IPS-18c (cell line): ENCODE data around the gene RBP5.
A peak's percentile ranks its signal among the peaks of the same experiment; 100 is the strongest.
"Not testable (repeated sequence)": the region's sequence is repeated elsewhere in the genome, so short reads cannot be mapped to it uniquely, and the experiment has no call there.

ENCODE experiments used
- H3K4me3 ChIP-seq: 2 replicates; pipeline ENCODE4 v1.7.0; 2013; ENCODE audit warnings: low read depth, mild to moderate bottlenecking, low read length, moderate library complexity; ENCODE audit not compliant: insufficient read depth
- H3K9me3 ChIP-seq: one replicate; pipeline ENCODE4 v1.6.1; 2013; ENCODE audit warnings: mild to moderate bottlenecking, low read length, moderate library complexity; ENCODE audit not compliant: control insufficient read depth, insufficient read depth

The RBP5 gene

DNA sequence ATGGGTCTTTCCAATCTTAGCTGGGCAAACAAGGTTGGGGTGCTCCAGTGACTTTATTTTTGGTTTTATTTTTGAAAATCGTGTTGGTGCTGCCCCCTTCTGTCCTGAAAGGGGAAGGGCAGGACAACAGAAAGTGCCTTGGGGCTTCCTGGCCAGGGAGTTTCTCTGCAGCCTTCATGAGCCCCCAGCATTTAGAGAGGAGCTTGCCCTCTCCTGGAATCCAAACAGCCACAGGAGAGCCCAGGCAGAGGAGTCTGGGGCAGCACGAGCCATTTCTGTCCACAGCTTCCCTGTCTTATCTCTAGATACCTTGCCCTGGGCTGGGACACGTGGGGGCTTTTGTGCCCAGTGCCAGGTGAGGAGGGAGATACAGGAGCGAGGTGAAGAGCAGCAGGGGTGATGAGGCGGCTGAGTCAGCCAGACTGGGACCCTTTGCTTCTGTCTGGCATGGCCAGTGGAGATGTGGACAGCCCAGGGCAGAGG is 15.3 kb downstream of the RBP5 start:
- Histone ChIP-seq H3K9me3 (no peaks in the 10 kb centered on the region), H3K4me3 (no peak overlapping the region)

DNA sequence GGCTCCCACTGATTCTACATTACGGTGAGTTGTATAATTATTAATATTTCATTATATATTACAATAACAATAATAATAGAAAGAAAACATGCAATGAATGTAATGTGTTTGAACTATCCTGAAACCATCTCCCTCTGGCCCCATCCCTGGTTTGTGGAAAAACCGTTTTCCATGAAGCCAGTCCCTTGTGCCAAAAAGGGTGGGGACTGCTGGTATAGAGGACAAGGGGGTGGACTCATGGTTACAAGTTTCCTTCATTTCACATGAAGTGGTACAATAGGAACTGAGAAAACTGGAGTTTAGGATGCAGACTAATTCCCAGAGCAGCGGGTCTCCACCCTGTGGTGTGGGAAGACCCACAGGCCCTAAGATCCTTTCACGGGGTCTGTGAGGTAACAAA is 16.6 kb downstream of the RBP5 start:
- Histone ChIP-seq H3K9me3 (no peaks in the 10 kb centered on the region), H3K4me3 (no peak overlapping the region)

DNA sequence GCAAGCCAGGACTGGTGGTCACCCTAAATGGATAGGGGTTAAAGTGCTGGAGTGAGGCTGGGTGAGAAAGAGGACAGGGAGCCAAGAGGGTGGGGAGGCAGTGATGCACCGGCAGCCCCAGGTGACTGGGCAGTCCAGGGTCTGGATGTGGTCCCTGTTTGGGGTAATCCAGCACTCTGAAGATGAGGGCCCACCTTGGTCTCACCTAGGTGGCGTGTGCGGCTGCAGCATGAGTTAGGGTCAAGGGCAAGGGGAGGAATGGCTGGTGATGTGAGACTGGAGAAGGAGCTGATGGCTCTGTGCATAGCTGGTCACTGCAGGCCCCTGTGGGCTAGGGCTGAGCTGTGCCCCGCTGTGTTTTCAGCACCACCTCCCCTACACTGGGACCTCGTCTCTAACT is 18.0 kb downstream of the RBP5 start:
- Histone ChIP-seq H3K9me3 (no peaks in the 10 kb centered on the region), H3K4me3 (no peak overlapping the region; the same call in 1 of the 2 replicates)

DNA sequence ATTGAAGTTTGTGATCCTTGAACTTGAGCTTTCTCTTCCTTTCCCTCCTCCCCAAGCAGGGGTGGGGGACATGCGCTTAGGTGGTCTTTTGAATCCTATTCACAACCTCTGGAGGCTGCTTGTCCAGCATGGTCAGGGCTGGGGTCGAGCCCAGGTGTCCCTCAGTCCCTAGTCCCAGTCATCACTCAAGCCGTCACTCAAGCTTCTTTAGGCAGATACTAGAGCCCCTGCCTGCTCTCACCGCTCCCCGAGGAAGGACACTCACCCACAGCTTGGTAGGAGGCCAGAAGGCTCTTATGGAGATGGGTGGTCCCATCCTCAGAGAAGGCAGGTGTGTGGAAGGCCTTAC is 19.1 kb downstream of the RBP5 start:
- Histone ChIP-seq H3K4me3 (peak overlapping the region; percentile 15), H3K9me3 (no peaks in the 10 kb centered on the region)

DNA sequence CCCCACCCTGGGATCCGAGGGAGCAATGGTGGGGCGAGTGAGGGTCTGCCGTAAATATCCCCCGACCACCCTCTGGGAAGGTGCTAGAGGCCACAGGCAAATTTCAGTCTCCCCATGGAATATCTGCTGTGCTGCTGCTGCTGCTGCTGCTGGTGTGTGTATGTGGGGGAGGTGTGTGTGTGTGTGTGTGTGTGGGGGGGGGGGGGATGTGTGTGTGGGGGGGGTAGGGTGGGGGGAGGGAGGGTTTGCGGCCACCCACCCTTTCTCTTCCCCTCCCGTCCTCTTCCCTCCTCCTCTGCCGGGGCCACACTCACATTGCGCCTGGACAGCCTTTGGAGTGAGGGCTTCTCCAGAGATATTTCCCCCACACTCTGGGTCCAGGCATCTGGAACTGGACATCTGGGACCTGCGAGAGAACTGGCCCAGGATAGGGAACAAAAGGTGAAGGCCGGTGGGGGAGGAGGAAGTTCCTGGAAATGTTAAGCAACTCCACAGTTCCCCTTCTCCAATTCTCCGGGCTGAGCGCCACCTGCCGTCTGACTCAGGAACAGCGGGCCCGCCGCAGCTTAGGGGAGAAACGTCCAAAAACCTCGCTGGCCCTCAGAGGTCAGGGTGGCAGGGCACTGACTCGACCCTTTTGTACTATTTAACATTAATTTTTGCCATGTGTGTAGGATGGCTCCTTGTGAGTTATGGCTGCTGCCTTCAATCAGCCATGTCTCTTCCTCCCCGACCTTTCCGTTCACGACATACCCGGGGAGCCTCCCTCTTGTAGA is 19.7 kb downstream of the RBP5 start, which contains the start of gene C1RL:
Gene C1RL, minus strand, starts transcription at position 419 of the 776 bp plus-strand sequence. Its CDS starts 34 bp downstream, at position 385.
- Histone ChIP-seq H3K4me3 (peak within 1 kb of the TSS; percentile 64), H3K9me3 (no peaks in the 10 kb centered on the region)

DNA sequence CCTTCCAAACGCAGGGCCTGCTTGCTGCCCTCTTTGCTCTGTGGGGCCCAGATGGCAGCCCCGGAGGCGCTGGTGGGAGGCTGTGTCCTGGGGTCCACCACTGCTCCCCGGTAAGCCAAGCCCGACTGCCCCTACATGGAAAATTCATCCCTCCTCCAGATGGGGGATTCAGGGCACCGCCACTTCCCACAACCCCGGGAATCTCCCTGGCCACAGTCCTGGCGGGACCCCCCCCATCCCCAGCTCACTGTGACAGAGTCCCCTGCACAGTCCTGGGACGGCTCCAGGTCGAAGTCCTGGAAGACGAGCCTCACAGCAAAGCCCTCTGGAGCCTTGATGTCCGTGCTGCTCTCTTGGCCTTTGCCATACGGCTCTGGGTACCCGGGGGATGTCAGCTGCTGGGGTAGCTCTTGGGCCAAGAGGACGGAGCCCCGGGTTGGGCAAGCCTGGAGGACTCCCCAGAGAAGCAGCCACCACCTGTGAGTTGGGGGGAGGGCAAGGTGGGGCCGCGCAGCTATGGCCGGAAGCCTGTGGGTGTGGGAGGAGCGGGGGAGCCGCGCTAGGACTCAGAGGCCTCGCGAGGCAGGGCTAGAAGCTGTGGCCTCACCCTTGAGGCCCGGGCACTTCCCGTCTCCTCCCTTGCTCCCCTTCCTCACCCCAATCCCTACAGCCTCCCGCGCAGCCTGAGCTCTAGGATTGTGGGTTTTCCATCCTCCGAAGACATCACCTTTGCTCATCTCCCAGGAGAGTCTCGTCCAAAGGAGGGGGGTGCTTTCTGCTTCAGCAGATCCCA is 20.5 kb downstream of the RBP5 start:
- no peaks in the 10 kb centered on the region for H3K9me3 ChIP-seq
- peak overlapping the region; percentile 64 for H3K4me3 ChIP-seq

DNA sequence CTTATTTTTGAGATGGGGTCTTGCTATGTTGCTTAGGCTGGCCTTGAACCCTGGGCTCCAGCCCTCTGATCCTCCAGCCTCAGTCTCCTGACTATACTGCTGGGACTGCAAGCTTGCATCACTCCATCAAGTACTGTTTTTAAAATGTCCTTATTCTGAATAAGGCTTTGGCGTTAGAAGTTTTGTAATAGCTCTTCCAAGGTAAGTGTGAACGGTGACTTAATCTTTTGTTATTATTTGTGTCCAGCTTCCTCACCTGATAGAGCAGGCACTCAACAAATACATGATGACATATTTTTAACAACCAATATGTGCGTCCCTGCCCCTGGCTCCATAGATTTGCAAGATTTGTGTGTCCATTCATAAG is 21.1 kb downstream of the RBP5 start:
- peak overlapping the region; percentile 64 for H3K4me3 ChIP-seq
- no peaks in the 10 kb centered on the region for H3K9me3 ChIP-seq

DNA sequence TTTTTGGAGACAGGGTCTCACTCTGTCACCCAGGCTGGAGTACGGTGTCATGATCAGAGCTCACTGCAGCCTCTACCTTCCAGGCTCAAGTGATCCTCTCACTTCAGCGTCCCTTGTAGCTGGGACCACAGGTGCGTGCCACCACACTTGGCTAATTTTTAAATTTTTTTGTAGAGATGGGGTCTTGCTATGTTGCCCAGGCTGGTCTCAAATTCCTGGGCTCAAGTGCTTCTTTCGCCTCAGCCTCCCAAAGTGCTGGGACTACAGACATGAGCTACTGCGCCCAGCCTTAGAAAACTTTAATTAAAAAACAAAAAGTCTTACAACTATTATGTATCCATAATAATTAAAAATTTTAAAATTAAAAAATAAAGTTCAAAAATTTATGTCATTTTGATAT is 21.5 kb downstream of the RBP5 start:
- H3K4me3 ChIP-seq = not testable (repeated sequence)

DNA sequence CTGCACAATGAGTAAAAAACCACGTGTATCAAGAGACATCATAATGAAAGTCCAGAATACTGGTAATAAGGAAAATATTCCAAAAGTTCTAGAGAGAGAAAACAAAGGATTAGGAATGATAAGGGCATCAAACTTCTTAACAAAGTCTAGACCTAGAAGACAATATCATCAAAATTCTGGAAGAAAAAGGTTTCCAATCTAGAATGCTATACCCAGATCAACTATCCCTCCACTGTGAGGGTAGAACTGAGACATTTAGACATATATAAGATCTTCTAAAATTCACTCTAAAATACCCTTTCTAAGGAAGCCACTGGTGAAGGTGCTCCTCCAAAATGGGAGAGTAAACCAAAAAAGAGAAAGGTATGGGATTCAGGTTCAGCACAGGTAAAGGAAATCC is 22.6 kb downstream of the RBP5 start:
- Histone ChIP-seq H3K4me3 (no peak overlapping the region), H3K9me3 (no peaks in the 10 kb centered on the region)

More for the DNA sequence above, 21.5 kb downstream of the RBP5 start:
- H3K9me3 ChIP-seq = not testable (repeated sequence)

DNA sequence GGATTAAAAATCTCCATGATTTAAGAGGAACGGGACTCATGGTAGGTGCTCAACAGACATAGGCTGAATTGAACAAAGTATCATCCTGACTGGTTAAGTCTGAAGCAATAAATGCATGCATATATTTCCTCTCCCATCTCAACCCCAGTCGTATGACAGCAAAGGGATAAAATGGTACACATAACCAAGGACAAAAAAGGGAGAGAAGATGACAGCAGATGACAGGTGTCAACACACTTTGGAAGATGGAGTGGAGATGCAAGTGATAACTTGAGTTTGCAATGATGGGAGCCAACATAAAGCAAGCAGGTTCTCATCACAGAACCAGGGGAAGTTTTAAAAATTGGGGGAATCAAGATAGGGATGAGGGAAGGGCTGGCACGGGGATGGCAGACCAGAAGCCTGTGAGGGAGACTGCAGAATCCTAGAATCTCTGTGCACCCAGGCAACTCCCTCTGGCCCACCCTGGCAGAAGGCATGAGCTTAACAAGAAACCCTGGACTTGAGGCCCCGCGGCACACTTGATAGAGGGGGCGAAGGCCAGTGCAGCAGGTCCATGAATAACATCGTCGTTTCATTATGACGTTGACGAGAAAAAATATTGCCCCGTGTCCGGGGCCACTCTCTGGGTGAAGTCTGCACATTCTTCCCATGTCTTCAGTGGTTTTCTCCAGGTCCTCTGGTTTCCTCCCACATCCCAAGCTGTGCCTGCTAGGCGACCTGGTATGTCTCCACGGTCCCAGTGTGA is 24.7 kb downstream of the RBP5 start:
- Histone ChIP-seq H3K4me3 (no peak overlapping the region), H3K9me3 (no peaks in the 10 kb centered on the region)

DNA sequence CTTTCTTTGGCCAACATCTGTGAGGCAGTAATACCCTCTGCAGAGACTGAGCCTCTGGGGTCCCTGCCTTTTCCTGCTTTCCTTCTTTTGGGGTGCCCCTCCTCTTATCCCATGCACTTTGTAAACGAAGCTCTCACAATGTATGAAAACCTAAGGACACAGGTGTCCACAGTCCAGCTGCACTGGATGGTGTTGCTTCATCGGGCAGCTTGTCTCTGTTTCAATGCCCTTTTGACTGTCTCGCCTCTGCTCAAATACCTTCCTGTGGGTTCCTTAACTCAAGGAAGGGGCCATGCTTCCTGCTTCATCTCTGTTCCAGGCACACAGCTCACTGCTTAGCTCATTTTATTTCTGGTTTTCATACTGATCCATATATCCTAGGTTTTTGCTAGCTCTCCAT is 26.1 kb downstream of the RBP5 start:
- no peaks in the 10 kb centered on the region for H3K9me3 ChIP-seq
- H3K4me3 ChIP-seq = no peak overlapping the region

DNA sequence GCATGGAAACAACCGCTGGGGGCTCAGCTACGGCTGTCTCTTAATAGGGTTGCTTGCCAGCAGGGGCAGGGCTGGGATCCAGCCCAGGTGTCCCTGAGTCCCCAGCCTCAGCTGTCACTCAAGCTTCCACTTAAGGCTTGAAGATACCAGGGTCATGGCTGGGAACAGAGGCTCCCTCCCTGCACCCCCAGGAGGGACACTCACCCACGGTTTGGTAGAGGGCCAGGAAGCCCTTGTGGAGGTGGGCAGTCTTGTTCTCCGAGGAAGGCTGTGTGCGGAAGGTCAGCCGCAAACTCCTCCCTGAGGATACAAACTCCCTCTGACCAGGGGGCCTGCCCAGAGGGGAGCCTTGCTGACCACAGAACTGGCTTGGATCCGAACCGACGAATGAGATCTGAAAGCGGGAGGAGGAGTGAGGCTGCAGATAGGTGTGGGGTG is 27.0 kb downstream of the RBP5 start:
- no peak overlapping the region for H3K4me3 ChIP-seq
- no peaks in the 10 kb centered on the region for H3K9me3 ChIP-seq

DNA sequence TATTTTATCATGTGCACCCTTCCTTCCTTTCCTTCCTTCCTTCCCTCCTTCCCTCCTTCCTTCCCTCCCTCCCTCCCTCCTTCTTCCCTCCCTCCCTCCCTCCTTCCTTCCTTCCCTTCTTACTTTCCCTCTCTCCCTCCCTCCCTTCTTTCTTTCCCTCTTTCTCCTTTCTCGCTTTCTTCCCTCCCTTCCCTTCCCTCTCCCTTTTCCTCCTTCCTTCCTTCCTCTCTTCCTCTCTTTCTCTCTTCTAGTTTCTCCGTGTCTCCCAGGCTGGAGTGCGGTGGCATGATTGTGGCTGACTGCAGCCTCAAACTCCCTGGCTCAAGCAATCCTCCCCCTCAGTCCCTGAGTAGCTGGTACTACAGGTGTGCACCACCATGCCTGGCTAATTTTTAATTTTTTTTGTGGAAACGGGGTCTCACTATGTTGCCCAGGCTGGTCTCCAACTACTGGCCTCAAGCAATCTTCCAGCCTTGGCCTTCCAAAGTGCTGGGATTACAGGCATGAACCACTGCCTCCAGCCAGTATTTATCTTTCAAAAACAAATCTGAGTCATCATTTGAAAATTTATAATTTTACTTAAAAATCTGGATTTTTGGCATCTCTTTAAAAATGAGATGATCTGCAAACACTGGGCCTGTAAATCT is 27.5 kb downstream of the RBP5 start:
- H3K9me3 ChIP-seq = no peaks in the 10 kb centered on the region
- no peak overlapping the region for H3K4me3 ChIP-seq

DNA sequence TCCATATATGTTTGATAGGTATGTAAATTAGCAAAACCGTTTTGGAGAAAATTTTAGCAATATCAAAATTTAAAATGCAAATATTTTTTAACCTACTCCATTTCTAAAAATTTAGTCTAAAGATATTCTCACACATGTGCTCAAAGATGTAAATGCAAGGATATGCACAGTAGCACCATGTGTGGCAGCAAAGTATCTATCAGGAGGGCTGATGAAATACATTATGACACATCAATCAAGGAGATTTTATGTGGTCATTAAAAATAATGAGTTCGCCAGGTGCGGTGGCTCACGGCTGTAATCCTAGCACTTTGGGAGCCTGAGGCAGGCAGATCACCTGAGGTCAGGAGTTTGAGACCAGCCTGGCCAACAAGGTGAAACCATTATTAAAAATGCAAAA is 28.4 kb downstream of the RBP5 start:
- Histone ChIP-seq H3K9me3 (no peaks in the 10 kb centered on the region), H3K4me3 (no peak overlapping the region)

DNA sequence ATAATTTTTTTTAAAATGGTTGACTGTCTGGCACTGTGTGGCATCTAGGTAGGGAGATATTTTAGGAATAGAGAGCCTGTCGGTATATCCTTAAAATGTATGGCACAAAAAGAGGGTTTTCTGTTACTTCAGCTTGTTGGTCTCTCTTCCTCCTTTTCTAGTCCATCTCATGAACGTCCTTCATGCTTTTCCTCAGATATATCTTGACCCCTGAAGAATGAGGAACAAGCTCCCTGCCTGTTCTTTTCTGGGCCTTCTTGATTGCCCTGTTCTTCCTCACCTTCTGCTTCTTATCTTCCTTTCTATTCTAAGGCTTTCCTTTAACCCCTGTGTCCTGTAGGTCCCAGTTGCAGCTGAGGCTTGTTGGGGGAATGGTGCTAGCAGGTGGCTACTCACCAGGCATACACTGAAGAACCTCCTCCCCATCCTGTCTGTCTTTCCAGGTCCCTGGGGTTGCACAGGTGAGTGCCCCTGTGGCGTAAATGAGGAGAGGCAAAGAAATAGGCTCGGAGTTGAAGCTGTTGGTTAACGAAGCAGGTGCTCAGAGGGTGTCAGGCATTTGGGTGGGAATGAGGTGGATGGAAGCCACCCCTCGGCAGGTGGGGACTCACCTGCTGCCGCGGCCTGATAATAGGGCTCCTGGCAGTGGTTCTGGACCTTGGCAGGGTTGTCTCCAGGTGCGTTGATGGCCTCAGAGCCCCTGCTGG is 29.2 kb downstream of the RBP5 start:
- no peak overlapping the region for H3K4me3 ChIP-seq
- H3K9me3 ChIP-seq = no peaks in the 10 kb centered on the region

DNA sequence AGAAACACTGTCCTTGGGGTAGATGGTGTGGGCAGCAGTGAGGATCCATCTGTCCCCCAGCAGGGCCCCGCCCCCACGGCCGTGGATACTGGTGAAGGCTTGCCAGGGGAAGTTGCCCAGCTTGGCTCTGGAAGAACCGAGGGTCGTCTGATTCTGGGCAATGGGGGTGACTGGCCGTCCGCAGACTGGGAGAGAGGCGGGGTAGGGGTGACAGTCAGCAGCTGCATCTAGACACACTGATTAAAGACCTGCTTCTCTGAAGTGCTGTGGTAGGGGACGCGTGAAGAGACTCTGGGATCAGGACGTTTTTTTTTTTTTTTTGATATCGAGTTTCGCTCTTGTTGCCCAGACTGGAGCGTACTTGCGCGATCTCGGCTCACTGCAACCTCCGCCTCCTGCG is 31.7 kb downstream of the RBP5 start:
- Histone ChIP-seq H3K4me3 (no peak overlapping the region), H3K9me3 (no peaks in the 10 kb centered on the region)
